HG03039 (cell line): ENCODE data around the gene RAB26.
"Not testable (repeated sequence)": the region's sequence is repeated elsewhere in the genome, so short reads cannot be mapped to it uniquely, and the experiment has no call there.

Experiments used
- ATAC-seq: cut with Tn5 transposase; IDR thresholded peaks from one replicate; pipeline ENCODE4 v1.9.1; 2021; ENCODE audit warnings: mild to moderate bottlenecking, moderate library complexity; ENCODE audit not compliant: unreplicated experiment

RAB26 gene, protein sequence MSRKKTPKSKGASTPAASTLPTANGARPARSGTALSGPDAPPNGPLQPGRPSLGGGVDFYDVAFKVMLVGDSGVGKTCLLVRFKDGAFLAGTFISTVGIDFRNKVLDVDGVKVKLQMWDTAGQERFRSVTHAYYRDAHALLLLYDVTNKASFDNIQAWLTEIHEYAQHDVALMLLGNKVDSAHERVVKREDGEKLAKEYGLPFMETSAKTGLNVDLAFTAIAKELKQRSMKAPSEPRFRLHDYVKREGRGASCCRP

DNA sequence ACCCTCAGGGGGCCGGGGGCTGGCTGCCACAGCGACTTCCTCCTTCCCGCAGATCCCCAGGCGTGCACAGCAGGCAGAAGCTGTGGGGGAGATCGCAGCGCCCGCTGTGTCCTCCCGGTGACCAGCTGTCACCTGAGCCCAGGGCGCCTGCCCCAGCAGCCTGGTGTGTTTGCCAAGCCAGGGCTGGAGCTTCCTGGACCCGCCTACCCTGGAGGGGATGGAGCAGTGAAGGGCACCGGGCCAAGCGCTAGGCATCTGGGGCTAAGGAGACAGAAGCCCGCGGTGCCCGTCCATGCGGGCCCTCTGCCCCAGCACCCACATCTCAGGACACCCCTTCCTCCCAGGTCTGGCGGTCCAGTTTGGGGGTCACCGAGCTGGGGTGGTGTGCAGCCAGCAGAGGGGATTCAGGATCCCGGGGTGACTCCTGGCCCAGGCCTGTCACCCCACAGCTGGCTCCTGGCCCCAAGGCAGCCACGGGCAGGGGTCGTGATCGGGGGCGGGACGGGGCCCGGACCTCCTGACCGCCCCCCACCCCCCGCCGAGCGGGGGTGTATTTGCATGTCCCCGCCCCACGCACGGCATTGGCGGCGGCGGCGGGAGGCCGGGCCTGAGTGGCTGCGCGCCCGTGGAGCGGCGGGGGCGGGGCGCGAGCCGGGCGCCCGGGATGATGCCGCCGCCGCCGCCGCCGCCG is at the start of gene RAB26:
TSS of gene RAB26 (plus strand) at position 645 of the 691 bp plus-strand sequence. CDS start 159 bp downstream, outside the sequence.
- ATAC-seq = no peak

DNA sequence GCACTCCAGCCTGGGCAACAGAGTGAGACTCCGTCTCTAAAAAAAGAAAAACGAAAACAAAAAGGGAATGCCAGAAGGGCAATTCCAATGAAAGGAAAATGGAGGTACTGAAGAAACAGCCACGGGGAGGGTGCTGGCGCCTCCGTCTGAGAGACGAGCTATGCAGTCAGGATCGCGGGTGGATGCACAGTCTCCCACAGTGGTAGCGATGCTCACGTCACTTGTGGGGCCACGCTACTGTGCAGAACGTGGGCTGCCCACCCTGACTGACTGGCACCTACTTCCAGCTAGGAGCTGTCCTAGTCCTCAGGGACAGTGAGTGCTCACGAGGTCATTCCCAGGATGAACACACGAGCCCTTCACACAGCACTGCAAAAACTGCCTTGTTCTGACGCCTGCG is 46.8 kb upstream of the RAB26 start:
- ATAC-seq = not testable (repeated sequence)

DNA sequence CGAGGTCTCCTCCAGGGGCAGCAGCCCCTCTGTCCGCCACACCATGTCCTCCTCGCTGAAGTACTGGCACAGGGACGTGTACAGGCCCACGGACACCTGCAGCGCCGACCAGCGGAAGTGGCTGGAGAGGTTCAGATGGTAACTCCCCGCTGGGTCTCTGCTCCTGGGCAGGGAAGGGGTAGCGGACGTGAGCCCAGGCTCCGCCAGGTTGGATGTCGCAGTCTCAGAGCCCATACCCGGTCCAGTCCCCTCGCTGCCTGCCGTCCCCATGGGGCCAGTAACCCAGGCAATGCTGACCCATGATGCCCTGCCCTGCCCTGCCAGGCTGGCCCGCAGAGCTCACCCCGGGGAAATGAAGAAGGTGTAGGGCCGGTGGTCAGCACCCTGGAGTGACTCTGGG is 46.0 kb upstream of the RAB26 start:
- ATAC-seq = no peak

DNA sequence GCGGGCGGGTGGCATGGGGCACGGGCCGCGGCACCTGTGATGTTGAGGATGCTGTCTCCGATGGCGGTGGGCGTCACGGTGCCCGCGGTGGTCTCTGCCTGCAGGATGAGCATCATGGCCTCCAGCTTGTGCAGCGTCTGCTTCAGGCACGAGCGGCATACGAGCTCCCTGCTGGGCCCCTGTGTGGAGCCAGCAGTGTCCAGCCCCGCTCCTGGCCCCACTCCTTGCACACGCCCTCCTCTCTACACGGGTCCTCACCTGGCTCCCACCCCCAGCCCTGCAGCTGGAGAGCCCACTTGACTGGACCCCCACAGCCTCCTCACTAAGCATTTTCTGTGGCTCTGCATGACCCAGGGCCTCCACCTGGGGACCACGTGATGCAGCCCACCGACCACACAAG is 44.0 kb upstream of the RAB26 start:
- not testable (repeated sequence) for ATAC-seq

DNA sequence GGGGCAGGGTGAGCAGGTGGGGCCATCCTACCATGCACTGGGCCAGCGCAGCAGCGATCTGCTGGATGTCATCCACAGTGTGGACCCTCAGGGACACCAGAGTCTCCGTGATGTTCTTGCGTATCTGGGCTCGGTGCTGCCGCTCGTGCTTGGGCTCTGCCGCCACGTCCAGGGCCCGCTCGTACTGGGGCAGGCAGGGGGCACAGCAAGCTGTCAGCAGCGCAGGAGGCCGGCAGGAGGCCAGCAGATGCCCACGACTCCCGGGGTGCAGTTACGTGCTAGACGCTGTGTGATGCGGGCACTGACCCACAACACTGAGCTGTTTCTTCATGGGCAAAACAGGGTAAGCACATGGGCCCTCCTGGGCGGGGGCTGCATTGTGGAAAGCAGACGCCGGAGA is 43.1 kb upstream of the RAB26 start:
- not testable (repeated sequence) for ATAC-seq

DNA sequence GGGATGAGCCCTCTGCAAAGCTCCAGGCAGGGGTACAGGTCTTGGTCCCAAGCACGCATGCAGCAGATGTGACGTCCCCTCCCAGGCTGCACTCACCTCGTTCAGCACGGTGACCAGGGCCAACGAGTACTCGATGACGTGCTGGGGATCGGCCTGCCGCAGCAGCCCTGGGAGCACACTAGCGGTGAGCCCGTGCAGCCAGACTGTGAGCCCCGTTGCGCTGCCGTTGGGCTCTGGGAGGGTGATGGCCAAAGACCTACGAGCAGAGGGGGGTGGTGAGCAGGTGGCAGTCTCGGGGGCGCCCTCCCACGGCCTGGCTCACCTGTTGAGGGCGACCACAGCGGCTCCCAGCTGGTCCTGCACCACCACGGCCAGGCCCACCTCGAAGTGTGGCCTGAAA is 42.7 kb upstream of the RAB26 start:
- ATAC-seq = not testable (repeated sequence)

DNA sequence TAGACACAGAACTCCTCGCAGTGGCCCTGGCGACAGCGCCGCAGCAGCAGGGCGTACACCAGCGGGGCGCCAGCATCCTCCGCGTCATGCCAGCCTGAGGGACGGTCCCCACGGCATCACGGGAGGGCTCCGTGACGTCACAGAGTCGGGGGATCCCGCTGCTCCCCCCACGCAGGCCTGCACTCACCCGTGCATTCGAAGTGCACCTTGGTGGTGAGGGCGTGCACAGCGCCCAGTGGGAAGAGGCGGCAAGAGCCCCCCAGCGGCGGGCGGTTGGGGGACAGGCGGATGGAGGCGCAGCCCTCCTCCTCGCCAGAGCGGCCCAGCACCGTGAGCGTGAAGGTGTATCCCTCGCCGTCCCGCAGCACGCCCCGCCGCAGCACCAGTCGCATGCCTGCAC is 42.2 kb upstream of the RAB26 start:
- ATAC-seq = not testable (repeated sequence)

DNA sequence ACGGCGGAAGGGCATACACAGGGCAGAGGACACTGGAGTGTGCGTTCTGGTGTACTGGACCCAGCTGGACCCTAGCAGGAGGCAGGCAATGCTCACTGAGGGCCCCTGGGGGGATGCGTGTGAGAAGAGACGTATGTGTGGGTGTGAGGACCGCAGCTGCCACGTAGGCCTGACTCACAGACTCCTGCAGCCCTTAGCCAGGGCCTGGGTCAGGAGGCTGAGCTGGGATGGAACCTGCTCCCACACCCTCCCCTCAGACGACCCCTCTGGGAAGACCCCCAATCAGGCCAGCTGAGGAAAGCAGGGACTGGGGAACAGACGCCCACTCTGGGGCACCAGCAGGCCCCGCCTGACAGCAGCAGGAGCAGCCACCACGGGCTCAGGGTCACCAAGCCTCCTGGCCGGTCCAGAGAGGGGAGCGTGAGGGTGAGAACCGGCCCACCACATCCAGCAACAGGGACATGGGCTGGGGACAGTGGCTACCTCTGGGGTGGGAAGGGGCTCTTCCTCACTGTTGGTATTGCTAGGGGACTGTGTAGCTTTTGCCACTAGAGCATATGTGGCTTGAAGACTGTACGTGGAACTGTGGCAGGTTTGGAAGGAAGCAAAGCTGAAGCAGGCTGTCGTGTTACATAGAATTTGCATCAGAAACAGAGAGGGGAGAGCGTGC is 41.2 kb upstream of the RAB26 start:
- not testable (repeated sequence) for ATAC-seq

DNA sequence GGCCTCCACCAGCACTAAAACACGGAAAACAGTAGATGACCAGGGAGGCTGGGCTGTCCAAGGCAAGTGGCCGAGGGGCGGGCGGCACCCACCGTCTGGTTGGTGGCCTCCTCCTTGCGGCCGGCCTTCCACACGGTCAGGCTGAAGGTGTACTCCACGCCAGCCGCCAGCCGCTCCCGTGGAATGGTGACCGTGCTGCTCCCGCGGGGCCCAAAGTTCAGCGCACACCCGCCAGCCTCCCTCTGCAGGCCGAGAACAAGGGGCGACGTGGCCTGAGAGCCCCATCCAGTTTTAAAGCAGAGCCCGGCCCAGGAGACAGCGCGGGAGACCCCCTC is 40.7 kb upstream of the RAB26 start:
- ATAC-seq = not testable (repeated sequence)

DNA sequence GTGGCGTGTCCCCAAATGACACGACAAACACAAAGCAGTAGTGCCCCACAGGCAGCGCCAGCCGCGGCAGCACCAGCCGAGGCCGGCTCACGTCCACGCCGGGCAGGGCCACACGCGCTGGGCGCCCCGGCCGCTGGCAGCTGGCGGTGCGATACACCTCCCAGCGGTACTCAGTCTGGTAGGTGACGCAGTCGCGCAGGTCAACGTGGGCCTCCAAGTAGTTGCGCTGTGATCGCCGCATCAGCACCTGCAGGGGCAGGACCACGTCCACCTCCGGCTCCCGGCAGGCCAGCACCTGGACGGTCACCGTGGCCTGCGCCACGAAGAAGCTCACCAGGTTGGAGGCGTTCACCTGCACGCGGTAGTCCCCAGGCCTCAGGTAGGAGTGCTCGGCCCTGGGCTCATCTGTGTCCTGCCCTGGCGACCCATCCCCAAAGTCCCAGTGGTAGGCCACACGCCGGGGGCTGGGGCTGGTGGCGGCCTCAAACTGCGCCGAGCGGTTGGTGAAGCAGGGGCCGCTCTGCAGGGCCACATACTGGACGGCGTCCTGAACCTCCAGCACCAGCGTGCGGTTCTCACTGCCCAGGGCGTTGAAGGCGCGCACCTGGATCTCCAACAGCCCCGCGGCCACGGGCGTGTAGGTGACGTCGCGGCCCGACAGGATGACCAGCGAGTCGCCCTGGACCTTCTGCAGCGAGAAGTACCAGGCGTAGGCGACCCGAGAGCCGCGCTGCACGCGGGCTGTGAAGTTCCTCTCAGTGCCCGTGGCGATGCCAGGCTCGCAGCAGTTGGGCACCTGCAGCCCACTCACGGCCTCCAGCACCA is 39.8 kb upstream of the RAB26 start:
- not testable (repeated sequence) for ATAC-seq

DNA sequence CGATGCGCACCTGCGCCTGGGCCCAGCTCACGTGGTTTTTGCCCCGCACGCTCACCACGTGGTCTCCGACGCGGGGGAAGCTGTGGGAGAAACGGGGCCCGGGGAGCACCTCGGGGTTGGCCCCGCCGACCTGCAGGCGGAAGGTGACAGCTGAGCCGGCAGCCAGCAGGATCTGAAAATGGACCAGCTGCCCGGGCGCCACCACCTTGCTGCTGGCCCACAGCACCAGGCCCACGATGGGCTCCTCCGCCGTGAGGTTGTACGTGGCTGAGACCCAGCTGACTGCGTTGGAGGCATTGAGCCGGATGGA is 39.2 kb upstream of the RAB26 start:
- not testable (repeated sequence) for ATAC-seq

DNA sequence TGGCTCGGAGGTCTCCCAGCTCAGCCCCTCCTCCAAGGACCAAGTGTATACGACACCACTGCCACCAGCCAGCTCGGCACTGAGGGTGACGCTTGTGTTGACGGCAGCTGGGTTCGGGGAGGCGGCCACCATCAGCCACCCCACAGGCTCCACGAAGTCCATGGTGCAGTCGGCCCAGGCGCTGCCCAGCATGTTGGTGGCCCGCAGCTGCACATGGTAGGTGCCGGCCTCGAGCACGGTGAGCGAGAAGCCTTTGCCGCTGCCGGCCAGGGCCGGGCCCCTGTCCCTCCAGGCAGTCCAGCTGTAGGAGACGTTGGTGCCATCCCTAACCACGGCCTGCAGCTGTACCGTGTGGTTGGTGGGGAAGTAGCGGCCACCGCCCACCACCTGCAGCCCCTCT is 38.6 kb upstream of the RAB26 start:
- not testable (repeated sequence) for ATAC-seq

DNA sequence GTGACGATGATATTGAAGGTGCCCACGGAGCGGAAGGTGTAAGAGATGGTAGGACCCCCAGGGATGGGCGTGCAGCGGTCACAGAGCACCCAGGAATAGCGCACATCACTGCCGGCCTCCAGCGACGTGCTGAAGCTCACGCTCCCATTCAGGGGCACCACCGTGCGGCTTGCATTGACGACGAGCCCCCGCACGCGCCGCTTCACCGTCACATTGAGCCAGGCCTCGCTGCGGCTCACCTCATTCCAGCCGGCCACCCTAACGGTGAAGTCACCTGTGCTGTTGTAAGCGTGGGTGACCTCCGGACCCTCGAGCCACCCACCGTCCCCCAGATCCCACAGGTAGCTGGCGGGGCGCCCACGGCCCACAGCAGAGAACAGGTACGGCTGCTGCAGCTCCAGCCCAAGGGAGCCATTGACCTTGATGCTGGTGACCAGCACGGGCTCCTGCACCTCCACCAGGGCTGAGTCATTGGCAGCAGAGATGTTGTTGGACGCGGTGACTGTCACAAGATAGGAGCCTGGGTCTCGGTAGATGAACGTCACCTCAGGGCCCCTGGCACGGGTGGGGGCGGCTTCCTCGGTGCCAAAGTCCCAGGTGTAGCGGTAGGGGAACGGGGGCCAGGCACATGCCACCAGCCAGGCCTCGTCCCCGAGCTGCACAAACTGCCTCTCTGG is 38.0 kb upstream of the RAB26 start:
- not testable (repeated sequence) for ATAC-seq

DNA sequence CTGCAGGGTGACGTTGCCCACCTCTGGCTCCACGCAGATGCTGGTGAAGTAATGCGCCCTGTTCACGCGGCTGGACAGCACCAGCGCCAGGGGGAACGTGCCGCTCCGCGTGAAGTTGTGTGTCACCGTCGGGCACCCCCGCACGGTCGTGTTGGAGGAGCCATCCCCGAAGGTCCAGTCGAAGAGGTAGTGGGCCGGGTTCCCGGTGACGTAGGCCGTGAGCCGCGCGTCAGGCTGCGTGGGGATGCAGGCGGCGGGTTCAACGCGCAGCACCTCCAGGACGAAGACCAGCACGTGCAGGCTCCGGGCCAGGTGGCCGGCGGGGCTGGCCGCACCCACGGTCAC is 37.4 kb upstream of the RAB26 start:
- ATAC-seq = not testable (repeated sequence)

DNA sequence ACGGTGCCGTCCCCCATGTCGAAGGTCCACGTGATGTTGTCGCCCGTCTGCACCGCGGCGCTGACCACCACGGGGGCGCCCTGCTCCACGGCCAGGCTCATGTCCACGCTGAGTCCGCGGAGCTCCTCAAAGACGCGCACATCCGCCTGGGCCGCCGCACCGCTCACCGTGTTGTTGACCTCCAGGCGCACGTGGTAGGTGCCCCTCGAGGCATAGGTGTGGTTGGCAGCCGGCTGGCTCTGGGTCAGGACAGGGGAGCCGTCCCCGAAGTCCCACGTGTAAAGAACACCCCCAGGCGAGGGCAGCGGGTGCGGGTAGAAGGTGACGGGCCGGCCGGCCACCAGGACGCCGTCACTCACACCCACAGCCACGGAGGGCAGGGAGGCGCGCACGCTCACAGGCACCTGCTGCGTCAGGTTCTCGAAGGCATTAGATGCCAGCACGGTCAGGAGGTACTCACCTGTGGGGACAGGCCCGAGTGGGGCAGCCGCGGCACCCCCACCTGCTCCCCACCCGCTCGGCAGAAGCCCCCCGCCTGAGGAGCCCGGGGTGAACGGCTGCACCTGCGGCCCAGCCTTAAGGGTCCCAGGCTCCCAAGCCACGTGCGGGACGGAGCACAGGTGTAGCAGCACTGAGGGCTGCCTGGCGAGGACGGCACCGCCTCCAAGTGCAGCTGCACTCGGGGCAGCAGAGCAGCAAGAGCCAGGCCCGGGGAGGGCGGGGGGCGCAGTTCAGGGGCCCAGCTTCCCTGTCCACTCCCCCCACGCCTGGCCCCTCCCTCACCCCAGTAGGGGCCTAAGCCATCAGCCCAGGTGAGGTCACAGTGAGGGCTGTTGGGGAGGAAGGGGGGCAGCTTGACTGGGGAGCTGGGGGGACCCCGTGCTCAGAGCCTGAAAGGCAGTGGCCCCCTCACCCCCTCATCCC is 36.8 kb upstream of the RAB26 start:
- not testable (repeated sequence) for ATAC-seq

DNA sequence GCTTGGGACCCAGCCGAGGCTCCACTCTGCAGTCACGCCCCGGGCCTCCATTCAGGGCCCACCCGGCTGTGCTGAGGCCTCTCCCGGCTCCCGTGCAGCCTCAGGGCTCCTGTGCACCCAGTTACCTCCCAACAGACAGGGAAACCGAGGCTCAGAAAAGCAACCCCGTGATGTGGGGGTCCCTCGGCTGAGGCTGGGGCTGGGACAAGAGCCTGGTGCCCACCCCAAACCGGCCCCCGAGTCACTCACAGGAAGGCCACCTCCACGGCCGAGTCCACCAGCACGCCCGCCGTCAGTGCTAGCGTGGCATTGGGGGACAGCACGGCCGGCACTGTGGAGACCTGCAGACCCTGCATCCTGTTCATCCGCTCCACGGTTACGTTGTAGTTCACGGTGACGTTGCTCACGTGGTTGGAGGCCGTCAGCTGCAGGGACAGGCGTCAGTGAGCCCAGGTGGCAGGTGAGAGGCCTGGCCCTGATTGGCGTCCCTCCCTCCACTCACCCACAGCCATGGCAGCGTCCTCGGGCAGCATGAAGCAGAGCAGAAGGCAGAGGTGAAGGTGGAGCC is 35.8 kb upstream of the RAB26 start:
- not testable (repeated sequence) for ATAC-seq

DNA sequence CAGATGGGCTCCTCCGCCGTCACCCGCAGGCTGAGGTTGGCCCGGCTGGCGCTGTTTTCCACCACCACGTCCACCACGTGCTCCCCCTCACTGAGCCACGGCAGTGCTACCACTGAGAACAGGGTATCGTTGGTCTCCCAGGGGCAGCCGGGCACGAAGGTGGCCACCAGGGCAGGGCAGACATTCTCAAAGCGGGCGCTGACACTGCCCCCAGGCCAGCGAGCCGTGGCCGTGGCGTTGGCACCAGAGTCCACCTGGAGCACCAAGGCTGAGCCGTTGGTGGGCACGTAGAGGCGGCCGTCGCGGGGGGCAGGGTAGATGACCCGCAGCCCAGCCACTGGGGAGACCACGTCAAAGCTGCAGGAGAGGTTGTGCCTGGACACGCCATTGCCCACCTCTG is 34.2 kb upstream of the RAB26 start:
- ATAC-seq = not testable (repeated sequence)

DNA sequence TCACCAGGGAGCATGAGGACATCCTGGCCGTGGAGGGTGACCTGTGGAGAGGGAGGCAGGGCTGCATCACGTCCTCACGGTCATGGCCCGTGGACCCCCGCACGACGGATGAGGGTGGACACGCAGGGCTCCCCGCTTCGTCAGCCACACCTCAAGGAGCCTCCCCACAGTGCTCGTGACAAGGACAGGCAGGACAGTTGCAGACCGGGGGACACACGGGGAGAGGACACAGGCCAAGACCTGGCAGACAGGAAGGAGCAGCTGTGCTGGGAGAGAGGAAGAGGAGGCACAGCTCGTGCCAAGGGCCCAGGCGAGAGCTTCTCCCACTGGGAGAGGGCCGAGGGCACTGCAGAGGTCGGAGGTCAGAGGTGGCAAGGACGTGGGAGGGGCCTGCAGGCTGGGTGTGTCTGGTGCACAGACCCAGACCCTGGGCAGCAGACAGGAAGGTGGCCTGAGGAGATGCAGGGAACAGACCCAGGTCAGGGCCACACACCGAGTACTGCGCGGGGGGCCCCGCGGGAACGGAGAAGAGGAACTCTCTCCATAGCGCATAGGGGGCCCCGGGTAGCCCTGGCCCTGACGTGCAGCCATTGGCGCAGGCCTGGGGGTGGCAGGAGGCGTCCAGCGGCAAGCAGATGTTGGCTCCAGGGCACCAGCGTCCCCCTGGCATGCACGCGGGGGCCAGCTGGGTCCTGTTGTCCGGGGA is 33.4 kb upstream of the RAB26 start:
- not testable (repeated sequence) for ATAC-seq

DNA sequence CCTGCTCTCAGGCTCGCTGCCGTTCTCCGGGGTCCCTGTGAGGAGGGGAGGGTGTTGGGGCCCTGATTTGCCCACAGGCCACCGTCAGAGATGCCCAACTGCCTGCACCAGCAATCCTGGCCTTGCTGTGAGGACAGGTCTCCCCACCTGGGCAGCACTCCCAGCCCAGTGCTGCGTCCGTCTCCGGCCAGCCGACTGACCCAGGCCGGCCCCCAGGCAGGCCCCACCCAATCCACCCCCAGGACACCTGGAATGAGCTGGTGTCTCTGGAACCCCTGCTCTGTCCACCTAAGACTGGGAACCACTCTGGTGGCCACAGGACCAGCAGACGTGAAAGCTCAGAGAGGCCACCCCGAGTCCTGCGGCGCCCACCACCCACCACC is 32.8 kb upstream of the RAB26 start:
- no peak for ATAC-seq
